ENCODE results near the gene HLA-DQA1.
"Not testable (repeated sequence)": the region's sequence is repeated elsewhere in the genome, so short reads cannot be mapped to it uniquely, and the experiment has no call there.

The HLA-DQA1 gene

GRCh38 chr6:32659856-32660595 is 22.8 kb downstream of the HLA-DQA1 start:
- no peak for DNase-seq

GRCh38 chr6:32662099-32662498 is 24.9 kb downstream of the HLA-DQA1 start:
- DNase-seq = no peak

- DNase-seq = no peak
Observed at GRCh38 chr6:32662836-32663235, 25.6 kb downstream of the HLA-DQA1 start.

GRCh38 chr6:32664354-32664753 is 27.1 kb downstream of the HLA-DQA1 start:
- no peak for DNase-seq

- DNase-seq = peak; percentile 13
Observed at GRCh38 chr6:32664827-32665362, 27.7 kb downstream of the HLA-DQA1 start.

- no peak for DNase-seq
Observed at GRCh38 chr6:32665661-32666060, 28.5 kb downstream of the HLA-DQA1 start.

- peak; percentile 15 for DNase-seq
Observed at GRCh38 chr6:32666420-32667300, 29.5 kb downstream of the HLA-DQA1 start, which contains the start of gene HLA-DQB1. TSS of gene HLA-DQB1 (minus strand) at chr6:32666657. CDS start at chr6:32666607, 50 bp downstream.

- DNase-seq = peak; percentile 30
Observed at GRCh38 chr6:32668226-32668747, 31.1 kb downstream of the HLA-DQA1 start.

GRCh38 chr6:32669240-32669639 is 32.0 kb downstream of the HLA-DQA1 start:
- DNase-seq = no peak

GRCh38 chr6:32669893-32670292 is 32.7 kb downstream of the HLA-DQA1 start:
- DNase-seq = no peak

- not testable (repeated sequence) for DNase-seq
Observed at GRCh38 chr6:32671908-32672307, 34.7 kb downstream of the HLA-DQA1 start.

GRCh38 chr6:32674123-32674522 is 36.9 kb downstream of the HLA-DQA1 start:
- not testable (repeated sequence) for DNase-seq

GRCh38 chr6:32679492-32679891 is 42.3 kb downstream of the HLA-DQA1 start:
- no peak for DNase-seq

GRCh38 chr6:32680055-32680454 is 42.8 kb downstream of the HLA-DQA1 start:
- no peak for DNase-seq

- DNase-seq = no peak
Observed at GRCh38 chr6:32684246-32684645, 47.0 kb downstream of the HLA-DQA1 start.

- DNase-seq = no peak
Observed at GRCh38 chr6:32685603-32686002, 48.4 kb downstream of the HLA-DQA1 start.

- DNase-seq = no peak
Observed at GRCh38 chr6:32689531-32690501, 52.6 kb downstream of the HLA-DQA1 start.

- DNase-seq = peak; percentile 51
Observed at GRCh38 chr6:32692019-32692418, 54.8 kb downstream of the HLA-DQA1 start.
